HEK293 (cell line): ENCODE results near the gene GEN1.
A peak's percentile ranks its signal among the peaks of the same experiment; 100 is the strongest.

Experiments
- CTCF ChIA-PET: fragments of 350-600 bp; formaldehyde crosslinking; extraction: SDS; loops from one replicate; lab custom pipeline; 2021; ENCODE audit warnings: antibody characterized with exemption; lab: Yijun Ruan, JAX
- POLR2A ChIA-PET: fragments of 300-600 bp; formaldehyde crosslinking; extraction: SDS; loops from one replicate; lab custom pipeline; 2020; ENCODE audit warnings: antibody characterized with exemption, inconsistent platforms; lab: Yijun Ruan, JAX
- H3K27ac ChIP-seq: fragments of 200-500 bp; sonication (Bioruptor generic); 2 replicates; pipeline ENCODE4 v1.5.1; 2014; ENCODE audit warnings: low read depth, low read length, control low read depth, inconsistent platforms; ENCODE audit errors: extremely low read depth
- H3K36me3 ChIP-seq, 2 experiments: fragments of 200-500 bp in 1 of 2; sonication (Bioruptor generic) in 1 of 2; 1 replicate in 1 of 2; 2 replicates in 1 of 2; pipeline ENCODE4 v1.5.1; 2014 to 2017; ENCODE audit warnings: inconsistent platforms in 2 of 2, low read length in 2 of 2; ENCODE audit not compliant: control insufficient read depth in 2 of 2, insufficient read depth in 1 of 2
- H3K4me1 ChIP-seq: fragments of 200-500 bp; sonication (Bioruptor generic); 2 replicates; pipeline ENCODE4 v1.5.1; 2014; ENCODE audit warnings: mild to moderate bottlenecking, low read length, inconsistent platforms; ENCODE audit not compliant: control insufficient read depth, insufficient read depth
- H3K4me3 ChIP-seq: 2 replicates; pipeline ENCODE4 v1.5.1; 2011; ENCODE audit warnings: low read depth, mild to moderate bottlenecking, control low read depth, low read length, moderate library complexity
- H3K9me3 ChIP-seq: fragments of 200-500 bp; sonication (Bioruptor generic); 2 replicates; pipeline ENCODE4 v1.5.1; 2014; ENCODE audit warnings: low read depth, low read length, inconsistent platforms; ENCODE audit not compliant: control insufficient read depth, insufficient read depth
- BCL11B ChIP-seq: fragments of 450-650 bp; formaldehyde crosslinking; IDR thresholded peaks from 2 replicates; pipeline ENCODE4 v1.5.1; 2016; ENCODE audit warnings: low read depth, missing biosample characterization, missing genetic modification characterization
- GLIS2 ChIP-seq: fragments of 450-650 bp; formaldehyde crosslinking; IDR thresholded peaks from 2 replicates; pipeline ENCODE4 v1.5.1; 2016; ENCODE audit warnings: missing biosample characterization, missing genetic modification characterization
- HOXA7 ChIP-seq: sonication (generic); formaldehyde crosslinking; IDR thresholded peaks from 2 replicates; pipeline ENCODE4 v1.8.1; 2022; ENCODE audit warnings: missing genetic modification reagents, borderline replicate concordance
- OSR2 ChIP-seq: fragments of 450-650 bp; formaldehyde crosslinking; IDR thresholded peaks from 2 replicates; pipeline ENCODE4 v1.5.1; 2016; ENCODE audit warnings: missing biosample characterization, missing genetic modification characterization
- ZNF112 ChIP-seq: fragments of 450-650 bp; formaldehyde crosslinking; IDR thresholded peaks from 2 replicates; pipeline ENCODE4 v1.5.0; 2017; ENCODE audit warnings: missing biosample characterization, missing genetic modification characterization
- ZNF155 ChIP-seq: fragments of 450-650 bp; formaldehyde crosslinking; IDR thresholded peaks from 2 replicates; pipeline ENCODE4 v1.5.1; 2016; ENCODE audit warnings: missing biosample characterization, missing genetic modification characterization
- ZNF175 ChIP-seq: fragments of 450-650 bp; formaldehyde crosslinking; IDR thresholded peaks from 2 replicates; pipeline ENCODE4 v1.5.1; 2016; ENCODE audit warnings: missing biosample characterization, missing genetic modification characterization
- ZNF266 ChIP-seq: fragments of 450-650 bp; formaldehyde crosslinking; IDR thresholded peaks from 2 replicates; pipeline ENCODE4 v1.5.1; 2016; ENCODE audit warnings: missing biosample characterization, missing genetic modification characterization, low read depth
- ZNF354C ChIP-seq: fragments of 450-650 bp; formaldehyde crosslinking; IDR thresholded peaks from 2 replicates; pipeline ENCODE4 v1.5.1; 2016; ENCODE audit warnings: missing biosample characterization, missing genetic modification characterization, low read depth, borderline replicate concordance
- ZNF37A ChIP-seq: fragments of 450-650 bp; IDR thresholded peaks from 2 replicates; pipeline ENCODE4 v1.5.1; 2018; ENCODE audit warnings: missing biosample characterization, missing genetic modification characterization
- ZNF433 ChIP-seq: fragments of 450-650 bp; formaldehyde crosslinking; IDR thresholded peaks from 2 replicates; pipeline ENCODE4 v1.5.1; 2016; ENCODE audit warnings: missing biosample characterization, missing genetic modification characterization, low read depth
- ZNF544 ChIP-seq: fragments of 450-650 bp; formaldehyde crosslinking; IDR thresholded peaks from 2 replicates; pipeline ENCODE4 v1.5.0; 2017; ENCODE audit warnings: missing biosample characterization, missing genetic modification characterization
- ZNF596 ChIP-seq: fragments of 450-650 bp; IDR thresholded peaks from 2 replicates; pipeline ENCODE4 v1.5.0; 2018; ENCODE audit warnings: missing biosample characterization, mild to moderate bottlenecking, missing genetic modification characterization, moderate library complexity
- ZNF600 ChIP-seq: fragments of 450-650 bp; formaldehyde crosslinking; IDR thresholded peaks from 2 replicates; pipeline ENCODE4 v1.5.1; 2016; ENCODE audit warnings: missing biosample characterization, missing genetic modification characterization
- ZNF654 ChIP-seq: fragments of 450-650 bp; formaldehyde crosslinking; IDR thresholded peaks from 2 replicates; pipeline ENCODE4 v1.5.1; 2016; ENCODE audit warnings: low read depth, missing biosample characterization, missing genetic modification characterization
- ZNF658 ChIP-seq: fragments of 450-650 bp; formaldehyde crosslinking; IDR thresholded peaks from 2 replicates; pipeline ENCODE4; 2016; ENCODE audit warnings: missing biosample characterization, missing genetic modification characterization
- ZNF785 ChIP-seq: fragments of 450-650 bp; formaldehyde crosslinking; IDR thresholded peaks from 2 replicates; pipeline ENCODE4 v1.5.1; 2016; ENCODE audit warnings: missing biosample characterization, missing genetic modification characterization
- TF ChIP-seq, protein P1 (sequence below): fragments of 450-650 bp; formaldehyde crosslinking; IDR thresholded peaks from 2 replicates; pipeline ENCODE4 v1.5.1; 2016; ENCODE audit warnings: missing biosample characterization, missing genetic modification characterization
- TF ChIP-seq, protein P2 (sequence below): fragments of 450-650 bp; formaldehyde crosslinking; IDR thresholded peaks from 2 replicates; pipeline ENCODE4 v1.5.1; 2016; ENCODE audit warnings: missing biosample characterization, missing genetic modification characterization
- TF ChIP-seq, protein P3 (sequence below): fragments of 450-650 bp; formaldehyde crosslinking; IDR thresholded peaks from 2 replicates; pipeline ENCODE4 v1.5.1; 2016; ENCODE audit warnings: missing biosample characterization, missing genetic modification characterization
- TF ChIP-seq, protein P4 (sequence below): fragments of 450-650 bp; formaldehyde crosslinking; optimal IDR thresholded peaks from 2 replicates; pipeline ENCODE3; 2016; ENCODE audit warnings: missing biosample characterization, mild to moderate bottlenecking, missing genetic modification characterization

The GEN1 gene

GRCh38 chr2:17717666-17718065 lies 36.3 kb upstream of the GEN1 start (continued):
- TF ChIP-seq ZNF354C: no peak
- no peak for TF ChIP-seq ZNF785 (tag by site-specific recombination)
- TF ChIP-seq, protein P1, sequence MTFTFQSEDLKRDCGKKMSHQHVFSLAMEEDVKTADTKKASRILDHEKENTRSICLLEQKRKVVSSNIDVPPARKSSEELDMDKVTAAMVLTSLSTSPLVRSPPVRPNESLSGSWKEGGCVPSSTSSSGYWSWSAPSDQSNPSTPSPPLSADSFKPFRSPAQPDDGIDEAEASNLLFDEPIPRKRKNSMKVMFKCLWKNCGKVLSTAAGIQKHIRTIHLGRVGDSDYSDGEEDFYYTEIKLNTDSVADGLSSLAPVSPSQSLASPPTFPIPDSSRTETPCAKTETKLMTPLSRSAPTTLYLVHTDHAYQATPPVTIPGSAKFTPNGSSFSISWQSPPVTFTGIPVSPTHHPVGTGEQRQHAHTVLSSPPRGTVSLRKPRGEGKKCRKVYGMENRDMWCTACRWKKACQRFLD (tag by site-specific recombination): no peak

- POLR2A ChIA-PET: no interaction called here
- Histone ChIP-seq H3K9me3 (no peaks in the 10 kb centered on the region), H3K4me1 (no peaks in the 10 kb centered on the region), H3K27ac (no peak overlapping the region), H3K36me3 (peaks cover 56 to 79% of the 10 kb centered on the region in 2 experiments), H3K4me3 (no peak overlapping the region)
- TF ChIP-seq, protein P2, sequence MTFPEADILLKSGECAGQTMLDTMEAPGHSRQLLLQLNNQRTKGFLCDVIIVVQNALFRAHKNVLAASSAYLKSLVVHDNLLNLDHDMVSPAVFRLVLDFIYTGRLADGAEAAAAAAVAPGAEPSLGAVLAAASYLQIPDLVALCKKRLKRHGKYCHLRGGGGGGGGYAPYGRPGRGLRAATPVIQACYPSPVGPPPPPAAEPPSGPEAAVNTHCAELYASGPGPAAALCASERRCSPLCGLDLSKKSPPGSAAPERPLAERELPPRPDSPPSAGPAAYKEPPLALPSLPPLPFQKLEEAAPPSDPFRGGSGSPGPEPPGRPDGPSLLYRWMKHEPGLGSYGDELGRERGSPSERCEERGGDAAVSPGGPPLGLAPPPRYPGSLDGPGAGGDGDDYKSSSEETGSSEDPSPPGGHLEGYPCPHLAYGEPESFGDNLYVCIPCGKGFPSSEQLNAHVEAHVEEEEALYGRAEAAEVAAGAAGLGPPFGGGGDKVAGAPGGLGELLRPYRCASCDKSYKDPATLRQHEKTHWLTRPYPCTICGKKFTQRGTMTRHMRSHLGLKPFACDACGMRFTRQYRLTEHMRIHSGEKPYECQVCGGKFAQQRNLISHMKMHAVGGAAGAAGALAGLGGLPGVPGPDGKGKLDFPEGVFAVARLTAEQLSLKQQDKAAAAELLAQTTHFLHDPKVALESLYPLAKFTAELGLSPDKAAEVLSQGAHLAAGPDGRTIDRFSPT (tag by site-specific recombination): no peak
- TF ChIP-seq ZNF266 (tag by site-specific recombination) (no peak), ZNF433 (tag by site-specific recombination) (no peak), ZNF544 (no peak), ZNF112 (no peak)
- CTCF ChIA-PET: interaction anchor here (0.7 to 2.5 kb wide), 10 partner anchors 10 to 660 kb away, joined by 3 to 19 read pairs (median 8); no protein-coding TSS in a partner anchor
These were observed 35.2 kb upstream of the GEN1 start for GRCh38 chr2:17718689-17719088.

DNA sequence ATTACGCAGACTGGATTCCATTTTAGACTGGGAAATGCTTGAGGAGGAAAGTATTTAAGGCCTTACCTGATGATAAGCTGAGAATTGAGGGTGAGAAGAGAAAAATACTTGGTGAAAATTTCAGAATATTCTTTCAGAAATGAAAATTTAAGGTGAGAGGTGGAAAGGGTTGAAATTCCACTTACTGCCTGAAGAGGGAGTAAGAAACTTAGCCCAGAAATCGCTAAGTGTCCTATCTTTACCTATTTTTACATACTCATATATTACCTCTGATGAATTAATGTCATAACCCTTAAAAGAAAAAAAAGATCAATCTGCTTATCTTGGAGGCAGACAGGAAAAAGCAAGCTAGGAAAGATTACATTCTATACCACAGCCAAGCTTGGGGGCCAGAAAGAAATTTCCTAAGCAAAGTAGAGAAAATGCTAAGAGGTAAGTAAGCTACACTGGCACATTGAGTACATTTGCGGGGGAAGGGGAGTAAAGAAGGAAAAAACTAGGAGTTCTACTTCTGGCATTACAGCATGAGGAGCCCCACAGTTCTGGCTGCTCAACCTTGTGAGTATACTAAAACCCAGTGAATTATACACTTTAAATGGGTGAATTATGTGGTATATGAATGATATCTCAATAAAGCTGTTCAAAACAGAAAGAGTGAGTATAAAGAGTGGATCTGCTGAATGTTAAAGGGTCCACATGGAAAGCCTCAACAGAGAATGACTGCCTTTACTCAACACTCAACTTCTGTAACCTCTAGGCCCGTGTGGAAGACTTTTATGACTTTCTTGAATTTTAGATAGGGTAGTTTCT lies 34.2 kb upstream of the GEN1 start:
- no peak for TF ChIP-seq ZNF596 (tag by site-specific recombination)
- TF ChIP-seq ZNF175 (tag by site-specific recombination): no peak
- TF ChIP-seq ZNF654 (tag by site-specific recombination): peak; percentile 26; the same call in 1 of the 2 replicates
- ChIA-PET POLR2A (no interaction called here), CTCF (interaction anchor here (0.6 to 2.5 kb wide), 30 partner anchors 9 to 1320 kb away, joined by 3 to 19 read pairs (median 4); partner anchors contain the start of genes GEN1 and SMC6)
- Histone ChIP-seq H3K4me1 (no peaks in the 10 kb centered on the region), H3K36me3 (peaks cover 53 to 77% of the 10 kb centered on the region in 2 experiments), H3K9me3 (no peaks in the 10 kb centered on the region), H3K27ac (no peak overlapping the region), H3K4me3 (no peak overlapping the region)

DNA sequence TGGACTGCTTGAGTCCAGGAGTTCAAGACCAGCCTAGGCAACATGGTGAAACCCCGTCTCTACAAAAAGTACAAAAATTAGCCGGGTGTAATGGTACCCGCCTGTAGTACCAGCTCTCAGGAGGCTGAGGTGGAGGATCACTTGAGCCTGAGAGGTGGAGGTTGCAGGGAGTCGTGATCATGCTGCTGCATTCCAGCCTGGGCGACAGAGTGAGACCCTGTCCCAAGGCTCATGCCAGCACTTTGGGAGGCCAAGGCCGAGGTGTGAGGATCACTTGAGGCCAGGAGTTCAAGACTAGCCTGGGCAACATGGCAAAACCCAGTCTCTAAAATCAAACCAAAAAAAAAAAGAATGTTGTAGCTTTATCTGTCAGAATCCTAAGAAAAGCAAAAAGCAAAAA lies 25.7 kb upstream of the GEN1 start:
- CTCF ChIA-PET: interaction anchor here (0.6 to 1.0 kb wide), 4 partner anchors 9 to 971 kb away, joined by 3 to 6 read pairs (median 3); no protein-coding TSS in a partner anchor
- Histone ChIP-seq H3K4me3 (no peak overlapping the region), H3K27ac (no peak overlapping the region), H3K9me3 (no peaks in the 10 kb centered on the region), H3K36me3 (peaks cover 56 to 71% of the 10 kb centered on the region in 2 experiments), H3K4me1 (no peaks in the 10 kb centered on the region)
- POLR2A ChIA-PET: no interaction called here
- TF ChIP-seq GLIS2: no peak

DNA sequence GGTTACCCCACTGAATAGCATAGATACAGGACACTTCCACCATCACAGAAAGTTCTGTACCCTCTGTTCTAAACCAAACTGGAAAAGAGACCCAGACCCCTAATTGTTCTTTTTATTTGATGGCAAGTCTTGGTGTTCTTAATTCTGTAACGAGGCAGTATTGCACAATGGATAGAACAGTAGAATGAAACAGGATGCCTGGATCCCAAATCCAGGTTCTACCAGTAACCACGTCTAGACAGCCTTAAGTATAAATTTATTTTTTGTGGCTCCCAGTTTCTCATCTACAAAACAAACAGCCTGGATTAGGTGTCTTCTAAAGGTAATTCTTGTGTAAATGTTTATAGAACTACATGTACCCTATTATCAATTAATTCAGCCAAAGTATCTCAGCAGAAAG lies 24.1 kb upstream of the GEN1 start:
- CTCF ChIA-PET: interaction anchor here (1.0 kb wide), 1 partner anchor 10 kb away, joined by 7 read pairs; no protein-coding TSS in a partner anchor
- no peaks in the 10 kb centered on the region for H3K9me3 ChIP-seq
- TF ChIP-seq, protein P3, sequence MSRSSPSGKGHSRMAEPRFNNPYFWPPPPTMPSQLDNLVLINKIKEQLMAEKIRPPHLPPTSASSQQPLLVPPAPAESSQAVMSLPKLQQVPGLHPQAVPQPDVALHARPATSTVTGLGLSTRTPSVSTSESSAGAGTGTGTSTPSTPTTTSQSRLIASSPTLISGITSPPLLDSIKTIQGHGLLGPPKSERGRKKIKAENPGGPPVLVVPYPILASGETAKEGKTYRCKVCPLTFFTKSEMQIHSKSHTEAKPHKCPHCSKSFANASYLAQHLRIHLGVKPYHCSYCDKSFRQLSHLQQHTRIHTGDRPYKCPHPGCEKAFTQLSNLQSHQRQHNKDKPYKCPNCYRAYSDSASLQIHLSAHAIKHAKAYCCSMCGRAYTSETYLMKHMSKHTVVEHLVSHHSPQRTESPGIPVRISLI: no peak
- TF ChIP-seq ZNF37A (no peak), OSR2 (tag by site-specific recombination) (no peak), ZNF658 (no peak), ZNF155 (tag by site-specific recombination) (no peak), ZNF600 (tag by site-specific recombination) (no peak), HOXA7 (CRISPR knock-in tag) (no peak), BCL11B (tag by site-specific recombination) (no peak)
- TF ChIP-seq, protein P4, sequence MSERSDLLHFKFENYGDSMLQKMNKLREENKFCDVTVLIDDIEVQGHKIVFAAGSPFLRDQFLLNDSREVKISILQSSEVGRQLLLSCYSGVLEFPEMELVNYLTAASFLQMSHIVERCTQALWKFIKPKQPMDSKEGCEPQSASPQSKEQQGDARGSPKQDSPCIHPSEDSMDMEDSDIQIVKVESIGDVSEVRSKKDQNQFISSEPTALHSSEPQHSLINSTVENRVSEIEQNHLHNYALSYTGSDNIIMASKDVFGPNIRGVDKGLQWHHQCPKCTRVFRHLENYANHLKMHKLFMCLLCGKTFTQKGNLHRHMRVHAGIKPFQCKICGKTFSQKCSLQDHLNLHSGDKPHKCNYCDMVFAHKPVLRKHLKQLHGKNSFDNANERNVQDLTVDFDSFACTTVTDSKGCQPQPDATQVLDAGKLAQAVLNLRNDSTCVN (tag by site-specific recombination): no peak

More for the DNA sequence above, 24.1 kb upstream of the GEN1 start:
- Histone ChIP-seq H3K36me3 (peaks cover 56 to 72% of the 10 kb centered on the region in 2 experiments), H3K4me3 (no peak overlapping the region), H3K4me1 (no peaks in the 10 kb centered on the region), H3K27ac (no peak overlapping the region)
- POLR2A ChIA-PET: no interaction called here
